Ecto neural progenitor cell (in vitro differentiated cells): ENCODE results near the gene ABR.
"Not testable (repeated sequence)": the region's sequence is repeated elsewhere in the genome, so short reads cannot be mapped to it uniquely, and the experiment has no call there.

Experiments used
- DNase-seq: peaks from one replicate; pipeline ENCODE4 v3.0.0-alpha.2; 2018; ENCODE audit warnings: low spot score

Gene ABR

DNA sequence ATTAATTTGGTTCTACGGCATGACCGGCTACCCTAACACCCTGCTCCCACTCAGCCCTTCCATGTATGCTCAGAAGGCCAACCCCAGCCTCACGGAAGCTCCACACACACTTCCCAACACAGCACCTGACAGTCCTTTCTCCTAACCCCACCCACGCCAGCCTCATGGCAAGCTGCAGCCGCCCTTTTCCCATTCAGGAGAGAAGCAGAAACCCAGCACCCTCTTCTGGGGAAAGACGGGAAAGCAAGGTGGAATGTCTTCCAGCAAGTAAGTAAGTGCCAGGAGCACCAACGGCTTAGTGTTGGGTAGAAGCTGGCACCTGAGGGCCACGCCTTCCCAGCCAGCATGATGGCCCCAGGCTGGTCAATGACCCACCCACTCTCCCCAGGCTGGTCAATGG lies 32.1 kb downstream of the ABR start:
- peak; percentile 84 for DNase-seq

DNA sequence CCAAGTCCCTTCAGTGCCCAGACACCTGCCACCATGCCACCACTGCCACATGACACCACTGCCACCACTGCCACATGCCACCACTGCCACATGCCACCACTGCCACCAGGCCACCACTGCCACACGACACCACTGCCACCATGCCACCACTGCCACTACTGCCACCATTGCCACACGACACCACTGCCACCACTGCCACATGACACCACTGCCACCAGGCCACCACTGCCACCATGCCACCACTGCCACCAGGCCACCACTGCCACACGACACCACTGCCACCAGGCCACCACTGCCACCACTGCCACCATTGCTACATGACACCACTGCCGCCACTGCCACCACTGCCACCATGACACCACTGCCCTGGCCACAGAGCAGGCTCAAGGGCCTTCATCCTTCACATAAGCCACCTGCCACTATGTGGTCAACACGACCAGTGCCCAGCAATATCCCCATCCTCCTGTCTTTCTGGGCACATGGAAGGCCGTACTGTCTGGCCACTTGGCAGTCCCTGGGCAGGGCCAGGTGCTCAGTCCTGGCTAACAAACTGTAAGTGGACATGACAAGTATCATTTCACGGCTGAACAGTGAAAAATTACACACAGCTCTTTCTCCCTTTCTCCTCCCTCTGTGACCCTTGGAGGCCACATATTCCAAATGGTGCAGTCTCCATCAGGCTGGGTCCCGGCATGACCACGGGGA lies 33.1 kb downstream of the ABR start:
- DNase-seq: no peak

DNA sequence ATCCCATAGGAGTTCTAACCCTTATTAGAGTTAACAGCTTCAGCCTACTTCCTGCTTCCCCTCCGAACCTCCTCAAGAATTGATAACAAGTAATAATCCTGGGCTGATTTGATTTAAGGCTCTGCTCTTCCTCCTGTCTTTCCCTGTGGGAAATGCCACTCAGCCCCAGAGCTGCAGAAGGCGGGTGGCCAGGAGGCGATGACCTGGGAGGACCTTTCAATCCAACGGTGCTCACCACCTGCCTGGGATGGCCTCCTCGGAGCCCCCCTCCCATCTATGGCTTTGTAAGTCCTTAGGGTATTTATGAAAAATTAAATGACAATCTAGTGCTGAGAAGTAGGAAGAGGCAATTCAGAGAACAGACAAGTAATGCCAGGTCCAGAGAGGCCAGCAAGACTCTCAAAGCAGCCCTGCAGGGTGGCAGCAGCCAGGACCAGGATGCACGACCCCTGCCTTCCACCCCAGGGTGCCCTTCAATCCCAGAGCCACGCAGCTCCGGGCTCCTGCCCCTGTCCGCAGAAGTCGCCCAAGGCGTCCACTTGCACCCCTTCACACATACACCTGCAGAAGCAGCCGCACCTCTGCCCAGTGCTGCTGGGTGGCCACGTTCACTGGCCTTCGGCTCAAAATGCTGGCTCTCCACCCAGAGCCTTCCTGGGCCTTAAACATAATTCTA lies 34.3 kb downstream of the ABR start:
- DNase-seq: no peak

DNA sequence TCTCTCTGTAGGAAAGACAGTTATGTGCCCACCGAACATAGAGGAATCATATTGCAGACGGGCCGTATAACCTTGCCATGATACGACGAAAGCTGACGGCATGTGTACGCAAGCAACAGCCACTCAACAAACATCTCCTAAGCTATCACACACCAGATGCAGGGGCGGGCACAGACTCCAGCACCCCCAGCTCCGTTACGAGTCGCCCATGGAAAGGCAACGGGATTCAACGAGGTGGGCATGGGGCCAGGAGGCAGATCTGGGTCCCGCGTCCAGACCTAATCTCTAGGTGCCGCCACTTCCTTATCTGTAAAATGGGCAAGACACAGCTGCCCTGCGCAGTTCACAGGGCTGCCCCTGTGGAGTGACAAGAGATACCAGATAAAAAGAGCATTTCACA lies 35.6 kb downstream of the ABR start:
- no peak for DNase-seq

DNA sequence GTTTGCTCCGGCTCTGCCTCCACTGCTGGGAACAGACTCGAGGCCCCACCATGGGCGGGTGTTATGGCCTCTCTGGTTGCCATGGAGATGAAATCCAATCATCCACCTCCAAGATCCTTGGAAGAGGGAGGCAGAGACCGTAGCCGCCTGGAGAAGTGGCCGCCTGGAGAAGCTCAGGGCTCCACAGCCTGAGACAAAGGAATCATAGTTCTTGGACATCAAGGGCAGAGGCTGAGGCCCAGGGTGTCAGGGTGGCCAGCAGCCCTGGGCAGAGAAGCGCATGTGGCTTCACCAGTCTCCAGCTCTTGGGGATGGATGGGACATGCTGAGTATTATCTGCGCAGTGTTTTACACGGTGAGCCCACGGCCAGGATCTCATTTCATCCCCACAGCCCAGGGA lies 36.2 kb downstream of the ABR start:
- DNase-seq: peak; percentile 89

DNA sequence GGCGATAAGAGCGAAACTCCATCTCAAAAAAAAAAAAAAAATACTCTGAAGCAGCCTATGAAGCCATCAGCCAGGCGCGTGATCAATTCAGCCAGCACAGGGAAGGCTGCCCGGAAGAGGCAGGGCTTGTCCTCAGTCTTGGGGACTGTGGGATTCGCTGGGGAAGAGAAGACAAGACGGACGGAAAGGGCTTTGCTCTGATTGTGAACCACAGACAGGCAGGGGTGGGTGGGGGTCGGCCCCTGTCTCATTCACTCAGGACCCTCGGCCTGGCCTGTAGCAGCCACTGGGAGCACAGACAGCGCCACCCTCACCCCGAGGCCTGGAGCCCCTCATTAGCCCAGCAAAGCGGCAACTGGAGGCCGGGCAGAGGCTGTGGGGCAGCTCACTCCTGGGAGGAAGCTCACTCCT lies 37.2 kb downstream of the ABR start:
- DNase-seq: no peak

DNA sequence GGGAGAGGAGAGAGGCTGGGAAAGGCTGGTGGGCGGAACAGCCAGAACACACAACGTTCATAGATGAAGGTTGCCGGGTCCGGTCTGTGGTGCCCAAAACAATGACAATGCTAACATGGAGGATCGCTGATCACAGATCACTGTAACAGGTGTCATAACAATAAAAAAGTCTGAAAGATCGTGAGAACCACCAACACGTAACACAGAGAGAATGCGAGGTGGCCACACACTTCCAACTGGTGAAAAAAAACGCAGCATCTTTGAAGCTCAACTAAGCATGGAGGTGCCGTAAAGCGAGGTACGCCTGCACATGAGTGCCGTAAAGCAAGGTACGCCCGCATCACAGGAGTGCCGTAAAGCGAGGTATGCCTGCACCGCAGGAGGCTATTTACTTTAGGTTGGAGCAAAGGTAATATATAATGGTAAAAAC lies 42.3 kb downstream of the ABR start:
- no peak for DNase-seq

DNA sequence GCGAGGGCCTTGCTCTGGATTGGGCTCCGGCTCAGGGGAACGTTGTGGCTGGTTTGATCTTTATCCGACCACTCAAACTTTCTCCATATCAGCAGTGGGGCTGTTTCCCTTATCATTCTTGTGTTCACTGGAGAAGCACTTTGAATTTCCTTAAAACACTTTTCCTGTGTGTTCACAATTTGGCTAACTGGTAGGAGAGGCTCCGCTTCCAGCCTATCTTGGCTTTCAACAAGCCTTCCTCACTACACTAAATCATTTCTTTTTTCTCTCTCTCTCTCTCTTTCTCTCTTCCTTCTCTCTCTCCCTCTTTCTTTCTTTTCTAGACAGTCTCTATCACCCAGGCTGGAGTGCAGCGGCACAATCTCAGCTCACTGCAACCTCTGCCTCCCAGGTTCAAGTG lies 43.0 kb downstream of the ABR start:
- DNase-seq: no peak

DNA sequence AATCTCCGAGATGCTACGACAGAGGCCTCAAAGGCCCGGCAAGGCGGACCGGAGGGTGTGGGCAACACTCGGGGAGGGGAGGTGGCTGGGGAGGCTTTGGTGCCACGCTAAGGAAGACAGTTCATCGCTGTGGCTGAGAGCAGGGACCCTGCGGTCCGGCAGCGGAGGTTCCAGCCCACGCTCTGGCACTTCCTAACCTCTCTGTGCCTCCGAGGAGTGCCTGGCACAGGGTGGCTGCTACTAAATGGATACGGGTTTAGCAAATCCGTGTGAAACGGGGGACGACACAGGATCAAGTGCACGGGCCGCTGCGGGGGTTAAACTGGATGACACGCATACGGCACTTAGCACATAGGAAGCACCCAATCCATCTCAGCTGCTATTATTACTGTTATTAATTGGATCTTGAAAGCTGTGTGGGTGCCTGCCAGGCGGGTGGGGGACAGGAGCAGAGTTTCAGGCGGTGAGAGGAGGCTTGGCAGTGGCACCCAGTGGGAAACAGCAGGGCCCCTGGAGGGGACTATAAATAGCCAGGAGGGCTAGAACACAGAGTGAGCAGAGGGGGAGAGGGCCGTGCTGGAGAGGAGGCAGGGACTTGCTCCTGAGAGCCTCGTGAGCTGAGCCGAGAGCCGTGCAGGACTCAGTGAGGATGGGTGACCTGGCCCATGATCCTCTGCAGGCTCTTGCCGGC lies 45.0 kb downstream of the ABR start:
- DNase-seq: no peak

DNA sequence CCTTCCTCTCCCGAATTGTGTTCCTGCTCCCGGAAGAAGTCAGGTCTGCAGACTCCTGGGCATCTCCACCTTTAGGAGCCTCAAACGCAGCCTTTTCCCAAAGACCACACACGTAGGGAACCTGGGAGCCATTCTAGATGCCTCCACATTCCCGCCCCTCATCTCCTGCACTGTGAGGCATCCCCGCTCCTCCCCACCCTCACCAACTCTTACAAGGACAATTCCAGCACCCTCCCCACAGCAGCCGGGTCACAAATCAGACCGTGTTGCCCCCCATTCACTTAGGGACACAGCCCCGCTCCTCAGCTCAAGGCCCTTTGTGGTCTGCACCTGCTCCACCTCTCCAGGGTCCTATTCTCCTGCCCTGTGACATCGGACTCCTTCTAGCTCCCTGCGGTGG lies 49.6 kb downstream of the ABR start:
- no peak for DNase-seq

DNA sequence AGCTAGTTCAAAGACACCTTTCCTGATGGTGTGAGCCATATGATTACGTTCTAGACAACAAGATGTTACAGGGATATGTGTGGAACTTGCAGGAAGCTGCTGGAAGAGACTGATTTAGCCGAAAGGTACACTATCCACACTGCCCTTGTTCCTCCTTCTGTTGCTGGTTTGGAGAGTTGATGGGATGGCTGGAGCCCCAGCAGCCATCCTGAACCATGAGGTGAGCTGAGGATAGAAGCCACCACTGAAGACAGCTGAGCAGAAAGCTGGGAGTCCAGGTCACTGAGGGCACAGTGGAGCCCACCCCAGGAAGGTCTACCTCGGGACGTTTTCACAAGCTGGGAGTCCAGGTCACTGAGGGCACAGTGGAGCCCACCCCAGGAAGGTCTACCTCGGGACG lies 51.3 kb downstream of the ABR start:
- DNase-seq: not testable (repeated sequence)

DNA sequence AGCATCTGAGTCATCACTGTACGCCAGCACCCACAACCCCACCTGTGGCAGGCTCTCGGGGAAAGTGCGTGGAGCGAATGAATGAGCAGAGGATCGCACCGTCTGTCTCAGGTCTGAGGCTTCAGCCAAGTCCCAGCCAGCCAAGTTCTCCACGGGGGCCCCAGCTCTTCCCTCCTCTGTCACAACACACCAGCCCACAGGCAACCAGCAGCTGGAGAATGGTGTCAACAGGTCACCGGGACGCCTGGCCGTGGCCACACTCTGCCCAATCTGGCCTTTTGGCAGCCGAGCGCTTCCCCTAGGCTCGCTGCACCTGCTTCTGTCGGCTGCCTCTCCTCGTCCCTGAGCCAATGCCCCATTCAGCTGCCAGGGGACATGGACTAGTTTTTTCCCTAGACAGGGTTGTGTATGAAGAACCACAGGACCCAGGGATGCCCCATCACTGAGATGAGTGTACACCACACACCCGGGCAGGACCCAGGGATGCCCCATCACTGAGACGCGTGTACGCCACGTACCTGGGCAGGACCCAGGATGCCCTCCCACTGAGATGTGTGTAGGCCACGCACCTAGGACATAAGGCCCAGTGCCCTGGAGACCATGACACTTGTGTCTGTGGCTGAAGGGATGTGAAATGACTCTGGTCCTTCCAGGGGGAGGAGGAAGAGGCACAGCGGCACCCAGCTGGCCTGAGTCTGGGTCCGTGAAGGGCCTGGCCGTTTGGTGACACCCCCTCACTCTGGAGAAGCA lies 52.8 kb downstream of the ABR start:
- no peak for DNase-seq

DNA sequence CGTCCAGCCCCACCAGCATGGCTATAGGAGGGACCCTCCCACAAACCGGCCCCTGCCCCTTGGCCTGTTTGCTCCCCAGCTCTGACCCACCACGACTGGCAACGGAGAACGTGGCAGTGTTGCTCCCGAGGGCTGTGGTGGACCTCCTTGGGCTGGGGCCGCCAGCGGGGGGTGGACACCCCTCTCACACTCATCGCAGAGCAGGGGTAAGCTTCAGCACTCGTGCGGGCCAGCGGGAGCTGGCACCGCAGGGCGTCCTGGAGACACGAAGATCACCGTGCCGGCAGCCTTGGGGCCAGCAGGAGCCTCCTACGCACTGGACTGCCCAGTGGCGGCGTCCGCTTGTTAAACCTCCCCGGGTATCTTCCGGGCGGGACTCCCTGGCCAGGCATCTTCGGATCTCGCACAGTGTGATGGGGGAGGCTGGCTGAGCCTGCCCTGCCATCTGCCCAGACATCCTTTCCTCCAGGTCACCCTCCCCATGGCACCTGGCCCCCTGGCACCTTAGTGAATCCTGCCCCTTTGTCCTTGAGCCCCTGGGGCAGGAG lies 53.5 kb downstream of the ABR start:
- DNase-seq: no peak

DNA sequence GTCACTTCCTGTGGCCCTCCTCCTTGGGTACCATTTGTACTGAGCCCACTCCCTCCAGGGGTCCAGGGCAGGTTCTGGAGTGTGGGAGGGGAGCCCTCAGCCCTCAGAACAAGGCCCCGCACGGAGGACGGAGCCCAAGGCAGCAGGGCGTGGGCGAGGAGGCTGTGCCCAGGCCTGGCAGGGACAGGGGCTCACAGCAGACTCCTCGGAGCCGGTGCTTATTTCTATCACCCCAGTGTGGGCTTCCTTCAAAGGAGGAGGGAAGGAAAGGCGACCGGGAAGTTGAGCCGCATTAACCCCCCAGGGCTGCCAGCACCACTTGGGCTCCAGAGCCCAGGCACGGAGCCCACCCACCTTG lies 54.0 kb downstream of the ABR start:
- DNase-seq: no peak

DNA sequence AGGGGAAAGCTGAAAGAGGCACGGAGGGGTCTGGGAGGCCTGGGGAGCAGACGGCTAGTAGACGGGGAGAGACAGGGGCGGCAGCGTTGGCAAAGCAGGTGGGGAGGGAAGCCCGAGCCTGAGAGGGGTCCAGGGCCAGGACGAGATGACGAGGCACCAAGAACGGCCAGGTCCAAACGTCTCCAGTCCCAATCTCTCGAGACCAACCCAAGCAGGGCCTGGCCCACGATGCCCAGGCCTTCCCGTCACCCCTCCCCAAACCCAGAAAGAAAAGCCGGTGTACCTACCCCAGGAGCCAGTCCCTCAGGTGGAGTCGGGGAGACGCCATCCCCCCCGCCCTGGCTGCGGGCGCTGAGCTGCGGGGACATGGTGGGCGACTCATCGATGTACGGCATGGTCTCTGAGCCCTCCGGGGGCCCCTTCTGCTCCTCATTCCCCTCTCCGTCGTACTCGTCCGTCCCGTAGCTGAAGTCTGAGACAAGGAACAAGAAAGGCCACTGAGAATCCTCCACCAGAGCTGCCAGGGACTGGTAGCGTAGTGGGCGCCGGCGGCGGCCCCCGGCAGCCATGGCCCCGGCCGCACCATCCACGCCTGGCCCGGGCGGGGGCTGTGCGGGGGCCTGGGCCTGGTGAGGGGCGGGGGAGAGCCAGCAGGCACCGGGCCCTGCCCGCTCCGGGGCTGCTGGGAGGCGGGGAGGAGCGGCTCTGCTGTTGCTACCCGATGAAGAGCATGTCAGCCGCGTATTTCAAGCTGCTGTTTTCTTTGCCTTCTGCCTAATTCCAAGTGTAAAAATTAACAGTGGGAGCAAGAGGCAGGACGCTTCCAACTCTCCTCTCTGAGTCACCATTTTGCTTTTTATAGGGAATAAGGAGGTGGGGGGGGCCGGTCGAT lies 54.6 kb downstream of the ABR start:
- DNase-seq: no peak

DNA sequence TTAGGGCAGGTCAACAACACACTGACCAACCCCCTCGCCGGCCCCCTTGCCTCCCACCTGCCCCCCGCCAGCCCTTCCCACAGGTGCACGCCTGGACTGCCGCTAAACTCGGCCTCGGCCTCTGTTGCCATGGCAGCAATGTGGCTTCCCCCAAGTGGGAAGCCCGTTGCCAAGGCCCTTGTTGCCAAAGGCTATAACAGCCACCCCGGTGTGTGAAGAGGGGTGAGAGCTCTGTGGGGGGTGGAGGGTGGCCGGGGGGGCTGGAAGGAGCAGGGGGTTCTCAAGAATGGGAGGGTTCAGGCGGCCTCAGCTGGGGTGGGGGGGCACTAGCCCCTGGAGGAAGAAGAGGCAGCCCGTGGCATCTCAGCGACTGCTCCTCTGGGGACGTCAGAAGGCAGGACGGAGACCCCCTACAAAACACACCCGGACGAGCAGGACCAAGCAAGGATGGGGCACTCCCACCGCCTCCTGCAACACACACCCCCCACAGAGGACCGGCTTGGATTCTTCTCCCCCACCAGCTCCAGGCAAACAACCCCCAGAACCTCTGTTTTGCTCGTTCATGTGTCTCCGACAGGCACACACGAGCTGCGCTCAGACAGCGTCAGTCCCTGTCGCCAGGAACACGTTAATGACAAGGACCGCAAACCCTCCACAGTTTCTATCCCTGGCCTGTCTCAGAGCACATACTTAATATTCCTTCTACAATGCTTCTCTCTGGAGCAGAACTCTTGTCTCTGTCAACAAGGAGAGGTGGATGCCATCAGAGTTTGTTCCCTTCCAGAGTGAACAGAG lies 55.7 kb downstream of the ABR start:
- no peak for DNase-seq

DNA sequence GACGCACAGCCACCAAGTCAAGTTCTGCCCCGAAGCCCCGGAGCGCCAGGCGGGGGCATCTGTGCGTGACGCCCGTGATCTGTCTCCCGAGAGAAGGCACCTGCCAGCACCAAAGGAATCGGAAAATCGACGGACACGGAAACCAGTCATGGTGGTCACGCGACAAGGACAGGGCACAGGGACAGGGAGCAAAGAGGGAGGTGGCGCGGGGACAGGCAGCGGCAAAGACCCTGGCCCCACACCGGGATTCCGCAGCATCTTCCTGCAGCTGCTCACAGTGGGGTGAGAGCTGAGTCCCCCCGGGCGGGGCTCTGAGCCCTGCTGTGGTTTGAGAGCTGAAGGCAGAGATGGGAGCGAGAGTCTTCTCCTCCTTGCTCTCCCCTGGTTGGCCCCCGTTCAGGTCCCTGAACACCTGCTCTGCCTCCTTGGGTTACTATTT lies 56.4 kb downstream of the ABR start:
- no peak for DNase-seq

DNA sequence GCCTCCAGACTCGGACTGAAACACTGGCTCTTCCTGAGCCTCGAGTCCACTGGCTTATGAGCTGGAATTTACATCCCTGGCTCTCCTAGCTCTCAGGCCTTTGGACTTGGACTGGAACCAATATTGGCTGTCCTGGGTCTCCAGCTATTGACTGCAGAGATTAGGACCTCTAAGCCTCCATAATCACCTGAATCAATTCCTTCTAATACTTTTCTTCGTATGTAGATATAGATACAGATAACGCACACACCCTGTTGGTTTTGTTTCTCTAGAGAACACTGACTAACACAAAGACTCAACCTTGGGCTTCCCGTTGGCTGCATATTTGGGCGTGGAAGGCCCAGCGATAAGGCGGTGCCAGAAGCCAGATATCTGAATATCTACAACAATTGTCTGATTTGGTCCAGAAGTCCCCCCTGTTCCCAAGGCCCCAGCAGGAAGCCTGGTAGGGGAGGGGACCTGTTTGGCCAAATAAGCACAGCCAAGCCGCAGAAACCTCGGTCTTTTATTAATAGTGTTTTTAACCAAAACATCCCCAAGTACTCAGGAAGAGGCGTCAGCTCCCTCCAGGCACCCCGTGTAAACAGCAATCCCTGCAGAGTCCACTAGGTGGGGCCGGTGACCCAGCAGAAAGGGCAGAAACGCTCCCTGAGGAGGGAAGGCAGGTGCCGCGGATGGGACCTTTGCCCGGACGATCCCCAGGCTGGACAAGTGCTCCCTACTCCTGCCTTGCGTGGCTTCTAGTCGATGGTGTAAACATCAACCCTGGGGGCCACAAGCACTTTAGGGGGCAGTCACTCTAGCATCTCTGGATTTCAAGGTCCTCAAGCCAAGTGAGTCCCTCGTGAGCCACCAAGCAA lies 57.0 kb downstream of the ABR start:
- peak; percentile 91 for DNase-seq

DNA sequence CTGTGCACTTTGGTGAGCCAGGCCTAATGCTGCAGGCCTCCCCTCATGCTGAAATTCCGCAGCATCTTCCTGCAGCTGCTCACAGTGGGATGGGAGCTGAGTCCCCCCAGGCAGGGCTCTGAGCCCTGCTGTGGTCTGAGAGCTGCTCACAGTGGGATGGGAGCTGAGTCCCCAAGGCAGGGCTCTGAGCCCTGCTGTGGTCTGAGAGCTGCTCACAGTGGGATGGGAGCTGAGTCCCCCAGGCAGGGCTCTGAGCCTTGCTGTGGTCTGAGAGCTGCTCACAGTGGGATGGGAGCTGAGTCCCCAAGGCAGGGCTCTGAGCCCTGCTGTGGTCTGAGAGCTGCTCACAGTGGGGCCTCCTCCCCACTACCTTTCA lies 58.4 kb downstream of the ABR start:
- not testable (repeated sequence) for DNase-seq
